Panc1 (cell line): ENCODE measurements around the gene PPP6R2. TPM values are rescaled to one million over a fixed set of nuclear protein-coding genes. Genes with fewer than 3 reads are reported as not detected.

ENCODE experiments used
- ATAC-seq: fragments of 200-7000 bp; cut with Tn5 transposase; 2 replicates; pipeline ENCODE4 v1.9.1; 2020; ENCODE audit warnings: mild to moderate bottlenecking, moderate library complexity
- BruUV-seq: library from RNA; stranded (reverse); fragments of 400-500 nt; replicated peaks from 2 replicates; lab custom pipeline; 2021; lab: Mats Ljungman, UMichigan
- CTCF ChIA-PET: fragments of 300-600 bp; sonication (Branson Sonifier 250); formaldehyde crosslinking; loops from one replicate; lab custom pipeline; 2022; ENCODE audit warnings: antibody characterized with exemption; lab: Charles Lee
- POLR2A ChIA-PET: fragments of 300-600 bp; sonication (Branson Sonifier 250); formaldehyde crosslinking; loops from one replicate; lab custom pipeline; 2022; ENCODE audit warnings: antibody characterized with exemption; lab: Charles Lee
- DNase-seq: peaks from one replicate; pipeline ENCODE4 v3.0.0-alpha.2; 2010; ENCODE audit warnings: low read depth, low spot score
- H3K27ac ChIP-seq: 2 replicates; pipeline ENCODE4 v1.5.1; 2011; ENCODE audit warnings: mild to moderate bottlenecking, low read length, inconsistent platforms
- H3K27me3 ChIP-seq: fragments of 200-500 bp; sonication (Bioruptor generic); 2 replicates; pipeline ENCODE4 v1.6.0; 2014; ENCODE audit warnings: low read length, inconsistent platforms; ENCODE audit not compliant: control insufficient read depth, insufficient read depth
- H3K36me3 ChIP-seq: fragments of 200-500 bp; sonication (Bioruptor generic); 2 replicates; pipeline ENCODE4 v1.5.1; 2014; ENCODE audit warnings: inconsistent platforms, mild to moderate bottlenecking, low read length, moderate library complexity; ENCODE audit not compliant: control insufficient read depth, insufficient read depth
- H3K4me1 ChIP-seq: 2 replicates; pipeline ENCODE4 v1.5.1; 2011; ENCODE audit warnings: inconsistent platforms, mild to moderate bottlenecking, low read length, moderate library complexity; ENCODE audit not compliant: control insufficient read depth, insufficient read depth
- H3K4me3 ChIP-seq, 2 experiments: 2 replicates each; pipeline ENCODE4 v1.5.1; 2011 to 2012; ENCODE audit warnings: low read depth in 2 of 2, low read length in 2 of 2, mild to moderate bottlenecking in 2 of 2, inconsistent platforms in 1 of 2, moderate library complexity in 1 of 2
- H3K9me3 ChIP-seq: fragments of 200-500 bp; sonication (Bioruptor generic); 2 replicates; pipeline ENCODE4 v1.5.1; 2014; ENCODE audit warnings: low read depth, mild to moderate bottlenecking, inconsistent platforms, low read length, moderate library complexity; ENCODE audit not compliant: control insufficient read depth, insufficient read depth
- POLR2AphosphoS5 ChIP-seq: IDR thresholded peaks from 2 replicates; pipeline ENCODE4 v1.6.1; 2012; ENCODE audit warnings: mild to moderate bottlenecking, low read depth, low read length, moderate library complexity
- REST ChIP-seq, 2 experiments: IDR thresholded peaks; 2 replicates each; pipeline ENCODE4 v1.6.1; 2011 to 2012; ENCODE audit warnings: low read depth in 2 of 2, control low read depth in 1 of 2, low read length in 1 of 2, mild to moderate bottlenecking in 1 of 2, moderate library complexity in 1 of 2; ENCODE audit not compliant: insufficient read depth in 1 of 2
- SIN3A ChIP-seq: IDR thresholded peaks from 2 replicates; pipeline ENCODE4 v1.6.1; 2012; ENCODE audit warnings: low read depth, mild to moderate bottlenecking, low read length, moderate library complexity, borderline replicate concordance; ENCODE audit not compliant: insufficient read depth
- TCF7L2 ChIP-seq: IDR thresholded peaks from 2 replicates; pipeline ENCODE4 v1.6.1; 2011; ENCODE audit warnings: mild to moderate bottlenecking, low read depth, low read length, inconsistent platforms
- in situ Hi-C: cut with HindIII; loops from 2 replicates; pipeline ENCODE4 v1.10.0; 2016; ENCODE audit warnings: low sequenced_read_pairs, low pct_unique_long_range_greater_than_20kb
- intact Hi-C: fragments of 100-400 bp; cut with micrococcal nuclease; formaldehyde crosslinking; loops from one replicate; pipeline ENCODE4 v1.10.0; 2022; ENCODE audit not compliant: unreplicated experiment
- total RNA-seq: library from RNA; stranded (reverse); gene quantifications from one replicate; pipeline ENCODE4 v1.2.1, GENCODE V29; 2021; ENCODE audit not compliant: unreplicated experiment
- TF ChIP-seq, protein P1 (sequence below): fragments of 450-650 bp; IDR thresholded peaks from 2 replicates; pipeline ENCODE4 v1.5.1; 2017; ENCODE audit warnings: mild to moderate bottlenecking

PPP6R2 gene
- total RNA-seq, 1 experiment from 2014 or later: 52.8 TPM

- DNase-seq (no peak), ATAC-seq (no peak)
- H3K27ac ChIP-seq: no peak overlapping the region
- POLR2A ChIA-PET: interaction anchor here (0.5 kb wide), 1 partner anchor 13 kb away, joined by 3 read pairs; no protein-coding TSS in a partner anchor
- BruUV-seq: no TSS peak
- no peaks in the 10 kb centered on the region for H3K27me3 ChIP-seq
- no peaks in the 10 kb centered on the region; the same call in 1 of the 2 replicates for H3K4me1 ChIP-seq
- CTCF ChIA-PET: no interaction called here
- in situ Hi-C loops (no loop called here), intact Hi-C loops (no loop called here)
- no peak overlapping the region for H3K4me3 ChIP-seq
- H3K36me3 ChIP-seq: no peaks in the 10 kb centered on the region
- H3K9me3 ChIP-seq: no peaks in the 10 kb centered on the region
- TF ChIP-seq, protein P1, sequence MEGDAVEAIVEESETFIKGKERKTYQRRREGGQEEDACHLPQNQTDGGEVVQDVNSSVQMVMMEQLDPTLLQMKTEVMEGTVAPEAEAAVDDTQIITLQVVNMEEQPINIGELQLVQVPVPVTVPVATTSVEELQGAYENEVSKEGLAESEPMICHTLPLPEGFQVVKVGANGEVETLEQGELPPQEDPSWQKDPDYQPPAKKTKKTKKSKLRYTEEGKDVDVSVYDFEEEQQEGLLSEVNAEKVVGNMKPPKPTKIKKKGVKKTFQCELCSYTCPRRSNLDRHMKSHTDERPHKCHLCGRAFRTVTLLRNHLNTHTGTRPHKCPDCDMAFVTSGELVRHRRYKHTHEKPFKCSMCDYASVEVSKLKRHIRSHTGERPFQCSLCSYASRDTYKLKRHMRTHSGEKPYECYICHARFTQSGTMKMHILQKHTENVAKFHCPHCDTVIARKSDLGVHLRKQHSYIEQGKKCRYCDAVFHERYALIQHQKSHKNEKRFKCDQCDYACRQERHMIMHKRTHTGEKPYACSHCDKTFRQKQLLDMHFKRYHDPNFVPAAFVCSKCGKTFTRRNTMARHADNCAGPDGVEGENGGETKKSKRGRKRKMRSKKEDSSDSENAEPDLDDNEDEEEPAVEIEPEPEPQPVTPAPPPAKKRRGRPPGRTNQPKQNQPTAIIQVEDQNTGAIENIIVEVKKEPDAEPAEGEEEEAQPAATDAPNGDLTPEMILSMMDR: no peak
- no peak for TF ChIP-seq SIN3A
- TF ChIP-seq POLR2AphosphoS5: no peak
- no peak for TF ChIP-seq TCF7L2
- no peak for TF ChIP-seq REST (IDR thresholded peaks at IDR 0.05; ENCODE audit: insufficient read depth in 1 of 2, low read depth in 2 of 2, low read length in 1 of 2)
Observed at GRCh38 chr22:50437511-50438304, 94.6 kb downstream of the PPP6R2 start.

GRCh38 chr22:50438305-50439275 lies 95.5 kb downstream of the PPP6R2 start:
- in situ Hi-C loops: no loop called here
- H3K9me3 ChIP-seq: no peaks in the 10 kb centered on the region
- H3K36me3 ChIP-seq: no peaks in the 10 kb centered on the region
- ChIA-PET POLR2A (no interaction called here), CTCF (interaction anchor here (0.6 kb wide), 2 partner anchors 60 to 65 kb away, joined by 3 to 4 read pairs; no protein-coding TSS in a partner anchor)
- no peaks in the 10 kb centered on the region for H3K27me3 ChIP-seq
- ATAC-seq (no peak), DNase-seq (no peak)
- no TSS peak for BruUV-seq
- no peak overlapping the region for H3K4me3 ChIP-seq
- no peak for TF ChIP-seq SIN3A
- TF ChIP-seq TCF7L2: no peak
- TF ChIP-seq, protein P1: no peak
- no peak for TF ChIP-seq REST (IDR thresholded peaks at IDR 0.05; ENCODE audit: insufficient read depth in 1 of 2, low read depth in 2 of 2, low read length in 1 of 2)
- TF ChIP-seq POLR2AphosphoS5: no peak
- no peak overlapping the region for H3K27ac ChIP-seq
- H3K4me1 ChIP-seq: no peaks in the 10 kb centered on the region; the same call in 1 of the 2 replicates
- intact Hi-C loops: no loop called here
